Caco-2 (cell line): ENCODE results near the gene ATP6V0E2. TPM values are rescaled to one million over a fixed set of nuclear protein-coding genes. Genes with fewer than 3 reads are reported as not detected.
"Not testable (repeated sequence)": the region's sequence is repeated elsewhere in the genome, so short reads cannot be mapped to it uniquely, and the experiment has no call there.

Experiments
- BruUV-seq: library from RNA; stranded (reverse); fragments of 400-500 nt; replicated peaks from 2 replicates; lab custom pipeline; 2021; lab: Mats Ljungman, UMichigan
- CTCF ChIA-PET: fragments of 300-600 bp; sonication (Branson Sonifier 250); formaldehyde crosslinking; loops from one replicate; lab custom pipeline; 2022; ENCODE audit warnings: antibody characterized with exemption; lab: Charles Lee
- POLR2A ChIA-PET: fragments of 300-600 bp; sonication (Branson Sonifier 250); formaldehyde crosslinking; loops from one replicate; lab custom pipeline; 2022; ENCODE audit warnings: antibody characterized with exemption; lab: Charles Lee
- DNase-seq, 2 experiments: peaks; one replicate each; pipeline versions ENCODE4 v3.0.0 to v3.0.0-alpha.2; 2020 to 2022
- H3K27me3 ChIP-seq: replicated peaks from 2 replicates; pipeline ENCODE4 v1.6.0; 2011; ENCODE audit warnings: low read length; ENCODE audit not compliant: control insufficient read depth, insufficient read depth
- H3K36me3 ChIP-seq: 2 replicates; pipeline ENCODE4 v1.5.1; 2011; ENCODE audit warnings: low read length; ENCODE audit not compliant: control insufficient read depth, insufficient read depth
- H3K4me1 ChIP-seq: fragments of 250-450 bp; sonication (Bioruptor Pico); 2 replicates; pipeline ENCODE4 v1.5.1; 2020; ENCODE audit warnings: mild to moderate bottlenecking
- H3K4me3 ChIP-seq: 2 replicates; pipeline ENCODE4 v1.5.1; 2011; ENCODE audit warnings: low read depth, mild to moderate bottlenecking, control low read depth, low read length
- H3K9me3 ChIP-seq: fragments of 250-450 bp; sonication (Bioruptor Pico); 2 replicates; pipeline ENCODE4 v1.5.1; 2020; ENCODE audit warnings: mild to moderate bottlenecking, moderate library complexity
- H3K27ac Mint-ChIP-seq: one replicate; pipeline ENCODE4 v1.8.0; 2022; ENCODE audit warnings: mixed read lengths; ENCODE audit not compliant: unreplicated experiment
- H3K27me3 Mint-ChIP-seq: one replicate; pipeline ENCODE4 v1.8.0; 2022; ENCODE audit warnings: mixed read lengths; ENCODE audit not compliant: insufficient read depth, unreplicated experiment
- H3K36me3 Mint-ChIP-seq: one replicate; pipeline ENCODE4 v1.8.0; 2022; ENCODE audit warnings: mild to moderate bottlenecking, mixed read lengths; ENCODE audit not compliant: insufficient read depth, unreplicated experiment
- H3K4me1 Mint-ChIP-seq: one replicate; pipeline ENCODE4 v1.8.0; 2022; ENCODE audit warnings: low read depth, mixed read lengths; ENCODE audit not compliant: unreplicated experiment
- H3K4me3 Mint-ChIP-seq: one replicate; pipeline ENCODE4 v1.8.0; 2022; ENCODE audit warnings: mild to moderate bottlenecking, moderate library complexity, mixed read lengths; ENCODE audit not compliant: unreplicated experiment
- H3K9me3 Mint-ChIP-seq: one replicate; pipeline ENCODE4 v1.8.0; 2022; ENCODE audit warnings: mixed read lengths; ENCODE audit not compliant: unreplicated experiment
- intact Hi-C: fragments of 100-400 bp; cut with micrococcal nuclease; formaldehyde crosslinking; loops from one replicate; pipeline ENCODE4 v1.10.0; 2022; ENCODE audit not compliant: unreplicated experiment
- total RNA-seq: library from RNA; stranded (reverse); gene quantifications from 2 replicates; pipeline ENCODE4 v1.2.3, GENCODE V29; 2022

ATP6V0E2 gene
- total RNA-seq, 1 experiment from 2014 or later, result 53.9 TPM

DNA sequence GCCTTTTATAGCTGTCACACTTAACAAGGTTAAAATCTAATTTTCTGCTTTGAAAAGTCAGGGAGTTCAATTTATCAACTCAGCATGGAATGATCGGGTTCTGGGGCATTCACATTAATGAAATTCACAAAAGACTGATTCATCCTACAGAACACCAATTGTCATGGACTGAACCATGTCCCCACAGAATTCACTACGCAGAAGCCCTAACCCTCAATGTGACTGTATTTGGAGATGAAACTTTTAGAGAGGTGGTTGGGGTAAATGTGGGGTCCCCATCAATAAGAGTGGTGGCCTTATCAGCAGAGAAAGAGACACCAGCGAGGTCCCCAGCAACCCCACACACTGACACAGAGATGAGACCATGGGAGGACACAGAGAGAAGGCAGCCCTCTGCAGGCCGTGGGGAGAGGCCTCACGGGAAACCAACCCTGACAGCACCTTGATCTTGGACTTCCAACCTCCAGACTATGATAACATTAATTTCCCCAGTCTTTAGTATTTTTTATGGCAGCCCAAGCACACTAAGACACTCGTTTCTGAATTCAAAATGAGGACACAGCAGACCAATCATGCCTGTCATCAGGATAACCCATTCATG is 34.1 kb downstream of the ATP6V0E2 start:
- H3K4me3 Mint-ChIP-seq, H3K36me3 Mint-ChIP-seq, intact Hi-C loops, H3K27ac Mint-ChIP-seq, H3K27me3 Mint-ChIP-seq, BruUV-seq, DNase-seq, H3K9me3 ChIP-seq, H3K36me3 ChIP-seq, H3K9me3 Mint-ChIP-seq, CTCF ChIA-PET, H3K4me1 Mint-ChIP-seq, H3K27me3 ChIP-seq, H3K4me1 ChIP-seq, POLR2A ChIA-PET, H3K4me3 ChIP-seq: not testable (repeated sequence)

DNA sequence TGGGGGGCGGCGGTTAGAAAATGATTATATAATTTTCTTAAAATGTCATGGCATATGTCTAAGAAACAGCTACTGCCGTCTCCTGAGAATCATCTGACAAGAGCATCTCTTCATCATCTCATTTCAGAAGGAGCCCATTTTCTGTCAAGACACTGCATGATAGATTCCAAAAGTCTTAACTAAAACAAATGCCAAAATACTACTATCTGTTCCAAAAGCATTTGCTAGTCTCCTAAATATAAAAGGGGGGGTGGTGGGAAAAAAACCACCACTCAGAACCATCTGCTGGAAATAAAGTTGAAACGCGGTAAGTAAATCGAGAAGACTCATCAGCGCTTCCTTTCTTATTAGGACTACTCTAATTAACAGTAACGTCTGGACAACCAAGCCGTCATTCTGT is 36.5 kb downstream of the ATP6V0E2 start:
- not testable (repeated sequence) for BruUV-seq, H3K27me3 Mint-ChIP-seq, H3K9me3 Mint-ChIP-seq

DNA sequence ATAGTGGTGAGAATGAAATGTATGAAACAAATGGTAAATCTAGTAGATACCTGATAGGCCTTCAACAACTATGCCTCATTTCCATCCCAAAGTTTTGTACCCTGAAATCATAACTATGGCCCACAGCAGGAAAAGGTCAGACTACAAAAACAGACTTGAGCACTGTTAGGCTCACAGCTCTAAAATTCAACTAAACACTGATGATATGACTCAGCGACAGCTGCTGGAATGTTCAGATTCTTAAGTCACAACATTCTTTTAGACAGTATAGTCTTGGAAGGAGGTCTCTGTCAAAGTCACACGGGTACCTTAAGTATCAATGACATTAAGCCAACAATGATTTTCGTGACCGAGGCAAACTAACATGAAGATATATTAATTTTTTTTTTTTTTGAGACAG is 38.4 kb downstream of the ATP6V0E2 start:
- H3K4me1 Mint-ChIP-seq, H3K27me3 ChIP-seq, DNase-seq, intact Hi-C loops, H3K27ac Mint-ChIP-seq, POLR2A ChIA-PET, BruUV-seq, H3K9me3 Mint-ChIP-seq, H3K4me3 Mint-ChIP-seq, H3K4me1 ChIP-seq, H3K9me3 ChIP-seq, H3K36me3 ChIP-seq, H3K4me3 ChIP-seq, H3K36me3 Mint-ChIP-seq, H3K27me3 Mint-ChIP-seq, CTCF ChIA-PET: not testable (repeated sequence)

More for the DNA sequence above, 36.5 kb downstream of the ATP6V0E2 start:
- H3K4me3 ChIP-seq, H3K9me3 ChIP-seq, intact Hi-C loops, DNase-seq, H3K4me3 Mint-ChIP-seq, H3K4me1 ChIP-seq, H3K27ac Mint-ChIP-seq, H3K36me3 Mint-ChIP-seq, CTCF ChIA-PET, POLR2A ChIA-PET, H3K4me1 Mint-ChIP-seq, H3K36me3 ChIP-seq, H3K27me3 ChIP-seq: not testable (repeated sequence)

DNA sequence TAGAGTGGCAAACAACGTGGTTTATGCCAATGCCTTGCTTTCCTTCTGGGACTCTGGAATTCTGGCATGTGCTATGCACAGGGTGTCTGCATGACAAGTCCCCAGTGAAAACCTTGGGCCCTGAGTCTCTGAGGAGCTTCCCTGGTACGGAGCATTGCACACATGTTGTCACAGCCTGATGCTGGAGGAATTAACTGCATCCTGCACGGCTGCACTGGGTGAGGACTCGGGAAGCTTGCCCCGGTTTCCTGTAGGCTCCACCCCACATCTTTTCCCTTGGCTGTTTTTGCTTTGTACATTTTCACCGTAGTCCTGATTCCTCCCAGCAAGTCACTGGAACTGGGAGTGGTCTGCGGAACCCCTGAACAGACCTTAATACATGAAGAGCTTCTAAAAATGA is 52.6 kb downstream of the ATP6V0E2 start:
- intact Hi-C loops, H3K4me1 Mint-ChIP-seq, H3K4me1 ChIP-seq, CTCF ChIA-PET, H3K27me3 ChIP-seq, H3K9me3 ChIP-seq, H3K36me3 ChIP-seq, POLR2A ChIA-PET, DNase-seq, BruUV-seq, H3K9me3 Mint-ChIP-seq, H3K36me3 Mint-ChIP-seq, H3K27me3 Mint-ChIP-seq, H3K4me3 ChIP-seq, H3K27ac Mint-ChIP-seq, H3K4me3 Mint-ChIP-seq: not testable (repeated sequence)

Other genes with a start within 250 kb of the ATP6V0E2 start
- 1.1 and 1.7 TPM in 2 replicates for gene ZNF467, start 100.4 kb upstream of the ATP6V0E2 start, total RNA-seq
- gene ZNF862, start 35.6 kb upstream of the ATP6V0E2 start, total RNA-seq, result 3.1 and 3.5 TPM in 2 replicates